ENCODE results near the gene CTNND1. TPM values are rescaled to one million over a fixed set of nuclear protein-coding genes. Genes with fewer than 3 reads are reported as not detected.
A peak's percentile ranks its signal among the peaks of the same experiment; 100 is the strongest.

The CTNND1 gene
- total and polyA plus RNA-seq, 9 of the 15 experiments (the other 6 are each of a cell fraction or from before 2014, with no cell fraction given) = 11.1 to 74.0 (median 43.3) TPM

DNA sequence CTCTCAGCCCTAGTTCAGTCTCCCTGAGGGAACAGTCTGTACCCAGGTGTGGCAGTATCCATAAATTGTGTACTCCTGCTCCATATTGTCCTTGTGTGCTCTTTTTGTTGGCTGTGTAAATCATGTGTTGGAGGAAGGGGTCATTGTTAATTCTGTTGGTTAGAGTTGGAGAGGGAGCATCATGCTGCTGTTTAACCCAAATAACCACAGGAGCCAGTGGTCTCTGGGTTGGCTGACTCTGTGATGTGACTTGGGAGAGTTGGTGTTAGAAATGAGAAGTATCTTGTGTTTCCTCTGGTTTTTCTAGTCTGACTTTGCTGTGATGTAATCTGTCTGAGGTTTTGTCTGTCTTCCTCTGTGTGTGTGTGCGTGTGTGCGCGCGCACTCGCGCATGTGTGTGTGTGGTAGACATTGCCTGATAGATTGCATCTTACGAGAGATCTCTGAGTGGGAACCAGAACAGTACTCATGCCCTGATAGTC is 30.5 kb downstream of the CTNND1 start:
- Histone ChIP-seq H2AFZ (ENCODE audit: low read depth, low read length) (no peak overlapping the region), H3K79me2 (ENCODE audit: control insufficient read depth, insufficient read depth, low read length) (peaks cover 66% of the 10 kb centered on the region), H4K20me1 (replicated peaks; ENCODE audit: control insufficient read depth, insufficient read depth, low read length) (no peaks in the 10 kb centered on the region), H3K9ac (ENCODE audit: insufficient read depth in 1 of 2, low read depth in 2 of 2, low read length in 2 of 2) (no peak overlapping the region), H3K27me3 (ENCODE audit: control insufficient read depth in 2 of 2, insufficient read depth in 2 of 2, low read length in 2 of 2) (no peaks in the 10 kb centered on the region), H3K9me3 (replicated peaks; ENCODE audit: control insufficient read depth, insufficient read depth, low read depth, low read length) (no peaks in the 10 kb centered on the region), H3K4me1 (replicated peaks in 1 of 2; ENCODE audit: control insufficient read depth in 2 of 2, insufficient read depth in 2 of 2, low read length in 2 of 2) (peaks cover 6 to 11% of the 10 kb centered on the region in 2 experiments), H3K4me2 (ENCODE audit: insufficient read depth, low read length) (no peak overlapping the region), H3K4me3 (no peak overlapping the region), H3K9me1 (ENCODE audit: control insufficient read depth, insufficient read depth, low read length) (no peaks in the 10 kb centered on the region), H3K36me3 (ENCODE audit: control insufficient read depth, insufficient read depth, low read length) (peaks cover 33% of the 10 kb centered on the region), H3K27ac (ENCODE audit: extremely low read depth, low read depth, low read length) (0 out of 3 replicates have a peak overlapping the region, but pooled peaks have one; percentile 2)
- FAIRE-seq (peak; percentile 66), ATAC-seq (peak; percentile 45), DNase-seq (ENCODE audit: extremely low read depth in 1 of 4, low spot score in 3 of 4) (peak in 1 of 4 experiments; percentile 44)
- ChIA-PET CTCF (ENCODE audit: low intra/inter-chr PET ratio) (interaction anchor here (0.7 kb wide), 1 partner anchor 11 kb away, joined by 3 read pairs; no protein-coding TSS in a partner anchor), POLR2A (interaction anchor here (0.5 to 1.8 kb wide), 3 partner anchors 8 to 94 kb away, joined by 3 to 6 read pairs (median 5); no protein-coding TSS in a partner anchor)
- 63% methylated on average over 7 of the region's 7 CpGs for WGBS (ENCODE audit: insufficient coverage, low coverage, missing lambda C conversion rate)
- intact Hi-C loops (cut with micrococcal nuclease) (loop anchor here (10.0 kb wide), 1 partner anchor 447 kb away; no protein-coding TSS in a partner anchor), in situ Hi-C loops (cut with MboI) (loop anchor here (5.0 kb wide), 1 partner anchor 45 kb away; no protein-coding TSS in a partner anchor)
- no TSS peak for BruUV-seq (replicated peaks)
- TF ChIP-seq SMARCB1 (IDR thresholded peaks at IDR 0.05; ENCODE audit: insufficient read length, low read depth) (no peak), OTX1 (CRISPR knock-in tag; IDR thresholded peaks at IDR 0.05) (0 out of 2 replicates have a peak, but pooled peaks have one; percentile 42), RREB1 (CRISPR knock-in tag; IDR thresholded peaks at IDR 0.05) (no peak), GABPB1 (CRISPR knock-in tag; IDR thresholded peaks at IDR 0.05) (0 out of 2 replicates have a peak, but pooled peaks have one; percentile 8), MYBL2 (IDR thresholded peaks at IDR 0.05; ENCODE audit: low read depth) (no peak), MYBL2 (CRISPR knock-in tag; IDR thresholded peaks at IDR 0.05; ENCODE audit: borderline replicate concordance) (no peak), PCBP2 (IDR thresholded peaks at IDR 0.05; ENCODE audit: low read depth, low read length, poor library complexity, severe bottlenecking) (no peak), SAFB2 (IDR thresholded peaks at IDR 0.05; ENCODE audit: borderline replicate concordance, low read depth, low read length, severe bottlenecking) (no peak), MXI1 (IDR thresholded peaks at IDR 0.05; ENCODE audit: low read depth, low read length) (no peak), C11orf30 (IDR thresholded peaks at IDR 0.05; ENCODE audit: low read depth) (no peak), CBFB (CRISPR knock-in tag; IDR thresholded peaks at IDR 0.05) (no peak)
- TF ChIP-seq, protein P1, sequence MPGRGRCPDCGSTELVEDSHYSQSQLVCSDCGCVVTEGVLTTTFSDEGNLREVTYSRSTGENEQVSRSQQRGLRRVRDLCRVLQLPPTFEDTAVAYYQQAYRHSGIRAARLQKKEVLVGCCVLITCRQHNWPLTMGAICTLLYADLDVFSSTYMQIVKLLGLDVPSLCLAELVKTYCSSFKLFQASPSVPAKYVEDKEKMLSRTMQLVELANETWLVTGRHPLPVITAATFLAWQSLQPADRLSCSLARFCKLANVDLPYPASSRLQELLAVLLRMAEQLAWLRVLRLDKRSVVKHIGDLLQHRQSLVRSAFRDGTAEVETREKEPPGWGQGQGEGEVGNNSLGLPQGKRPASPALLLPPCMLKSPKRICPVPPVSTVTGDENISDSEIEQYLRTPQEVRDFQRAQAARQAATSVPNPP (IDR thresholded peaks at IDR 0.05; ENCODE audit: borderline replicate concordance, insufficient read depth, insufficient read length) = no peak
- TF ChIP-seq, protein P2, sequence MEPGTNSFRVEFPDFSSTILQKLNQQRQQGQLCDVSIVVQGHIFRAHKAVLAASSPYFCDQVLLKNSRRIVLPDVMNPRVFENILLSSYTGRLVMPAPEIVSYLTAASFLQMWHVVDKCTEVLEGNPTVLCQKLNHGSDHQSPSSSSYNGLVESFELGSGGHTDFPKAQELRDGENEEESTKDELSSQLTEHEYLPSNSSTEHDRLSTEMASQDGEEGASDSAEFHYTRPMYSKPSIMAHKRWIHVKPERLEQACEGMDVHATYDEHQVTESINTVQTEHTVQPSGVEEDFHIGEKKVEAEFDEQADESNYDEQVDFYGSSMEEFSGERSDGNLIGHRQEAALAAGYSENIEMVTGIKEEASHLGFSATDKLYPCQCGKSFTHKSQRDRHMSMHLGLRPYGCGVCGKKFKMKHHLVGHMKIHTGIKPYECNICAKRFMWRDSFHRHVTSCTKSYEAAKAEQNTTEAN (CRISPR knock-in tag; IDR thresholded peaks at IDR 0.05) = no peak

All from K562 (cell line).